Sigmoid colon (tissue), 4 donors: Measurements from ENCODE around the gene LINGO1.

Source experiments
- EP300 ChIP-seq, 4 donors: sonication (generic); formaldehyde crosslinking; IDR thresholded peaks; one replicate each; pipeline ENCODE4 v1.6.1; 2017; ENCODE audit warnings: antibody characterized with exemption in 4 of 4
- POLR2A ChIP-seq, 2 donors: fragments of 450-650 bp; IDR thresholded peaks; one replicate each; pipeline ENCODE4 v1.6.1; 2016; ENCODE audit warnings: antibody characterized with exemption in 2 of 2, mild to moderate bottlenecking in 2 of 2, moderate library complexity in 2 of 2
- POLR2AphosphoS5 ChIP-seq, 4 donors: sonication (generic); formaldehyde crosslinking; IDR thresholded peaks; one replicate each; pipeline ENCODE4 v1.6.1; 2017; ENCODE audit warnings: antibody characterized with exemption in 4 of 4
- TF ChIP-seq, protein P1 (sequence below), 4 experiments: fragments of 450-650 bp in 3 of 4; fragments of 200-600 bp in 1 of 4; IDR thresholded peaks; one replicate each; pipeline ENCODE4 v1.5.1; 2016 to 2019; ENCODE audit warnings: antibody characterized with exemption in 4 of 4, mild to moderate bottlenecking in 3 of 4, moderate library complexity in 2 of 4

DNA sequence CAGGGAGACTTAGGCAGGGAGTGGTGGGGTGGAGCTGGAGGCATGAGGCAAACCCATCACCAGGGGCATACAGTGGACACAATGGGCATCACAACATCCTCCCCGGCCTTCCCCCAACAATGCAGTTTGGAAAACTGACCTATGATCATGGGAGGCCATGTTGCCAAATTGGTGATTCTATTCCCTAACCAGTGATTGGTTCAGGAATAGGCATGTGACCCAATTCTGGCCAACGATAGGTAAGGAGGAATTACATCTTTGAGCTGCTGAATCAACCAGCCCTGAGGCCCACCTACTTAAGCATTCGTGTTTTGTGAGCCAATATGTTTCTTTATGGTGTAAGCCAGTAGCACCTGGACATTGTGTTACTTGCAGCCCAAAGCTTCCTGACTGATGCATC lies 40.0 kb downstream of the LINGO1 start:
- TF ChIP-seq EP300 (IDR thresholded peaks at IDR 0.05) (no peak), POLR2A (IDR thresholded peaks at IDR 0.05) (no peak), POLR2AphosphoS5 (IDR thresholded peaks at IDR 0.05) (no peak)
- TF ChIP-seq, protein P1, sequence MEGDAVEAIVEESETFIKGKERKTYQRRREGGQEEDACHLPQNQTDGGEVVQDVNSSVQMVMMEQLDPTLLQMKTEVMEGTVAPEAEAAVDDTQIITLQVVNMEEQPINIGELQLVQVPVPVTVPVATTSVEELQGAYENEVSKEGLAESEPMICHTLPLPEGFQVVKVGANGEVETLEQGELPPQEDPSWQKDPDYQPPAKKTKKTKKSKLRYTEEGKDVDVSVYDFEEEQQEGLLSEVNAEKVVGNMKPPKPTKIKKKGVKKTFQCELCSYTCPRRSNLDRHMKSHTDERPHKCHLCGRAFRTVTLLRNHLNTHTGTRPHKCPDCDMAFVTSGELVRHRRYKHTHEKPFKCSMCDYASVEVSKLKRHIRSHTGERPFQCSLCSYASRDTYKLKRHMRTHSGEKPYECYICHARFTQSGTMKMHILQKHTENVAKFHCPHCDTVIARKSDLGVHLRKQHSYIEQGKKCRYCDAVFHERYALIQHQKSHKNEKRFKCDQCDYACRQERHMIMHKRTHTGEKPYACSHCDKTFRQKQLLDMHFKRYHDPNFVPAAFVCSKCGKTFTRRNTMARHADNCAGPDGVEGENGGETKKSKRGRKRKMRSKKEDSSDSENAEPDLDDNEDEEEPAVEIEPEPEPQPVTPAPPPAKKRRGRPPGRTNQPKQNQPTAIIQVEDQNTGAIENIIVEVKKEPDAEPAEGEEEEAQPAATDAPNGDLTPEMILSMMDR (IDR thresholded peaks at IDR 0.05) = no peak
